Measurements from ENCODE around the gene LARP6.

- TF ChIP-seq TAF1 (IDR thresholded peaks at IDR 0.05; ENCODE audit: borderline replicate concordance, insufficient read depth, low read length) (no peak), POLR2AphosphoS5 (IDR thresholded peaks at IDR 0.05; ENCODE audit: low read depth, low read length) (no peak), SIN3A (IDR thresholded peaks at IDR 0.05; ENCODE audit: borderline replicate concordance, insufficient read depth, low read length) (no peak)
Measured at GRCh38 chr15:70802629-70803028, 51.3 kb downstream of the LARP6 start.

Measured in PFSK-1 (cell line).